Measurements from ENCODE around the gene XRCC5.

The XRCC5 gene

GRCh38 chr2:216161967-216162366 is 52.8 kb downstream of the XRCC5 start:
- no peak for DNase-seq

DNA sequence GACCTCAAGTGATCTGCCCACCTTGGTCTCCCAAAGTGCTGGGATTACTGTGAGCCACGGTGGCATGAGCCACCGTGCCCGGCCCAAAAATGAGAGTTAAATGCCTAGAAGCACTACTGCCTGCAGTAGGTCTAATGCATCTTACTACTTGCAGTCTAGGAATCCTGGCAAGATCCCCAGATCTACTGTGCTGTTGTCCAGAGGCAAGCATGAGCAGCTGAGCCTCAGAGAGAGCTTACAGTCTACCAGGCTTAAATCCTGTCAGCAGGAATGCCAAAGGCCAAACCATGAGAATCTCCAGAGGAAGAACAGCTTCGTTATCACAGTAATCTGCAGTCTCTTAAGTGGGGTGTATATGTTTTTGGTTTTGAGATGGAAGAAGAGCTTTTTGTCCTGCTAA is 54.4 kb downstream of the XRCC5 start:
- DNase-seq: no peak

GRCh38 chr2:216164087-216164486 is 54.9 kb downstream of the XRCC5 start:
- DNase-seq: no peak

DNA sequence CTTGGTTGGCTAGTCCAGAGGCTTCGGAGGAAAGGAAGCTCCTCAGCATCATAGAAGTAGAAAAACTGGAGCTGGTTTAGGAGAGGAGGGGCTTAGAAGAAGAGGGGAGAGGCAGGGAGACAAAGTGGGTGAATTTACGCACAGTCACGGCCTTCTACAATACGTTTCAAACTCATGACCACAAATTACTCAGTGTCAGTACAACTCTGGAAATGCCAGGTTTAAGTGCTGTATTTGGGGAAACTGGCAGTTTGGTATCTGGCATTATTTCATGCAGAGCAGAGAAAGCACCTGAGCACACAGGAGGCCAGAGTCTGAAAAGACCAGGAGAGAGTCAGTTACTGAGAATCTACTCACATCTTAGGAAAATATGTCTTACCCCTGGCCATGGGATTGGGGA is 55.4 kb downstream of the XRCC5 start:
- no peak for DNase-seq

DNA sequence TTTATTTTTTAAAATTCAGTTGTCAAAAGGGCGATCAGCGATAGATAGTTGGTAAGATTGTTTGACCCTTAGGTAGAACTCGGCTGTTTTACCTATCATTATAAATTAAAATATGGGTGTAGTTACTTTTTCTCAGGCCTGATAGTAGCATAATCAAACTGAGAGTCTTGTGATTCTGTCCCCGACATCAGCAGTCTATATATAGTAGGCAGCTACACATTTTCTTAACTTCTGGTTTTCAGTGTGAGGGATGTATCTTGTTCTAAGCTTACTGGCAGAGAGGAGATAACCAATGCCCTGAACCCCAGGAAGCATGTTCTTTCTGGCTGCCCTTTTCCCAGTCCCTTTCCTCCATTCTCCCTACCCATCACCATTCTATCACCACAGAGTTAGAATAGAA is 56.6 kb downstream of the XRCC5 start:
- no peak for DNase-seq

GRCh38 chr2:216169087-216169486 is 59.9 kb downstream of the XRCC5 start:
- no peak for DNase-seq

DNA sequence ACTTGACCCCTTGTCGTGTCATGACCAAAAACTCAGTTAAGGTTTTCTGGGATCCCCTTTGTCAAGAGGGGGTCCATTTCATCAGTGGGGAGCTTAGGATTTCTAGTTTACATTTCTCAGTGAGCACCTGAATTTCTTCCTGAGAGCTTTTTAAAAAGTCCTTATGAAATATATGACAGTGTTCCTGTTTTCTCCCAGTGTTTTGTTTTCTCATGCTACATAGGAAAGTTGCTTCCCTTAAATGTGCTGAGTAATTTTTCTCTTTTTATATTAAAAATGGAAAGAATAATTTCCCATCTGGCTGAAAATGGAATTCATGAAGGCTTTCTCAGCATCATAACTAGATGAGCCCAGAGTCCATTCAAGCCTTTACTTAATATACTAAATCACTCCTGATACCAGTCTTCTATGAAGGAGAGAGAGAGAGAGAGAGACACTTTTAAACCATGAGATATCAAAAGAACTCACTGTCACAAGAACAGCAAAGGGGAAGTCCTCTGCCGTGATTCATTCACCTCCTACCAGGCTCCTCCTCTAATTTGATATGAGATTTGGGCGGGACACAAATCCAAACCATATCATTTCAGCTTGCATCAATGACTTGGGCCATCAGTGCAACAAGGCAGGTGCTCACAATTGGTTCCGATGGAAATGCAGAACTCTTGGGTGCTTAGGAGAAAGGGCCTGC is 61.1 kb downstream of the XRCC5 start:
- no peak for DNase-seq

DNA sequence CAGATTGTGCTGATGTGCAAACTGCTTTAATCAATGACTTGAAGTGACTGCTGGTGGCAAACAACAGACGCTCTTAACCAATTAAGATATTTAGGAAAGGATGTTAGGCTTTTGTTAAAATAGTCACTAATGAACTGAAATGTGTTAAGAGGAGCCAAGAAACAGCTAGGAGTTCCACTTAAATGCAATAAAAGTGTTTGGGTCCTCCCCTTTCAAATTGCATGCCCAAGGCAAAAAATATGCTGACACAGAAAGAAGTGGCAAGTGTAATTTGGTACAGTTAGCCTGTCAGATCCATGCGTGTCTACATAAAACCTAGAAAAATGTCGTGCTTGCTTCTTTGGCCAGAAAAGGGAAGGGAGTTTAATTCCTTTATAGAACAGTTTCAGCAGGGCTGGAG is 61.9 kb downstream of the XRCC5 start:
- no peak for DNase-seq

DNA sequence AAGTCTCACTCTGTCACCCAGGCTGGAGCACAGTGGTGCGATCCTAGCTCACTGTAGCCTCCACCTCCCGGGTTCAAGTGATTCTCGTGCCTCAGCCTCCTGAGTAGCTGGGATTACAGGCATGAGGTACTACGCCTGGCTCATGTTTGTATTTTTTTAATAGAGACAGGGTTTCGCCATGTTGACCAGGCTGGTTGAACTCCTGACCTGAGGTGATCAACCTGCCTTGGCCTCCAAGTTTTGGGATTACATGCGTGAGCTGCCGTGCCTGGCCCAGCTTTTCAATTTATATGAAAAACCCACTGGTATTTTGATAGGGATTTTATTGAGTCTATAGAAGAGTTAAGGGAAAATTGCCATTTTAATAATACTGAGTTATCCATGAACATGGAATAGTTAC is 63.3 kb downstream of the XRCC5 start:
- DNase-seq: no peak

GRCh38 chr2:216179015-216179414 is 69.9 kb downstream of the XRCC5 start:
- no peak for DNase-seq

- no peak for DNase-seq
These were observed 72.2 kb downstream of the XRCC5 start for GRCh38 chr2:216181351-216181750.

DNA sequence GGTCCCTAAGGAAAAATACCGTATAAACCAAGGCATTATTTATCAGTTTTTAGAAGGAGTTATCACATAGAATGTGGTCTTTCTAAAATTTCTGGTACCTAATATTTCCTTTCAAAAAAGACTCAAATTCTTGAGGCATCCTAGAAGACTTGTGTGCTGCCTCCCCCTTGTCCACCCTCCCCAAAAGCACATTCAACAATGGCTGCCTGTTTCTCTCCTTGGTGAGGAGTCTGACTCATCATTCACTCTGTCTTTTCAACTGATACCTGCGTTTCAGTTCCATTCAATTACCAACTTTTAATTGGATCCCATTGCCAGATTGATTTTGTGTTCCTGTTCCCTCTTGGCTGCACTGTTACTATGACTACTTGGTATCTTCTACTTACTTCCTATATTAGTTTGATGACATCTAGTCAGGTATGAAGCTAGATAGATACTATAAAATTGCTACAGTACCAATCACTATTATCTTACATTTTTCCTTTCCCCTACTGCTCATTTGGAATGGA is 72.9 kb downstream of the XRCC5 start:
- no peak for DNase-seq

- no peak for DNase-seq
These were observed 74.3 kb downstream of the XRCC5 start for GRCh38 chr2:216183462-216183861.

- DNase-seq: no peak
These were observed 79.4 kb downstream of the XRCC5 start for GRCh38 chr2:216188559-216188850.

GRCh38 chr2:216188956-216189355 is 79.8 kb downstream of the XRCC5 start:
- DNase-seq: no peak

- no peak for DNase-seq
These were observed 80.3 kb downstream of the XRCC5 start for GRCh38 chr2:216189410-216189809.

DNA sequence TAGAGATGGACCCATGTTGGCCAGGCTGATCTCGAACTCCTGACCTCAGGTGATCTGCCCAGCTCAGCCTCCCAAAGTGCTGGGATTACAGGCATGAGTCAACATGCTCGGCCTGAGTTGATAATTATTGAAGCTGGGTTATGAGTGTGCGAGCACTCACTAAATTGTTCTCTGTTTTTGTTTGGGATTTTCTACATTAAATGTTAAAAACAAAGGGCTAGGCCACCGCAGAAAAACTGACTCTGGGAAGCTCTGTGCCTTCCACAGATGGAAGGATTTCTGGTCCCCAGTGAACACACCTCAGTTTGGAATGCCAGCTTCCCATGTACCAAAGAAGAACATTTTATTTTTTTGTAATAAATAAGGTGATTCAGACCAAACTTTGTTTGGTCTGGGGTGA is 83.0 kb downstream of the XRCC5 start:
- no peak for DNase-seq

- DNase-seq: no peak
These were observed 83.8 kb downstream of the XRCC5 start for GRCh38 chr2:216192931-216193330.

DNA sequence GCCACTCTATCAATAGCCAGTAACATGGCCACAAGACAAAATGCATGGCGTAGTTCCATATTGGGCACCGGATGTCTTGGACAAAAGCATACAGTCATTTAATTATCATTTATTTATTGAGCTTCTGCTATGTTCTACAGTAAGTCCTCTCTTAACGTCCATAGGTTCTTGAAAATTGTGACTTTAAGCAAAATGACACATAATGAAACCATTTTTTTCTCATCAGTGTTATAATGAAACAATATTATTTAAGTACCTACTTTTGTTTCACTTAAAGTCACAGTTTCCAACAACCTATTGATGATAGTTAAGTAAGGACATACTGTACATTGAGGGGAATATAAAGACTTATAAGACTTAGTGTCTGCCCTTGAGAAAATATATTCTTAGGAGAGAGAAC is 84.9 kb downstream of the XRCC5 start:
- DNase-seq: no peak

DNA sequence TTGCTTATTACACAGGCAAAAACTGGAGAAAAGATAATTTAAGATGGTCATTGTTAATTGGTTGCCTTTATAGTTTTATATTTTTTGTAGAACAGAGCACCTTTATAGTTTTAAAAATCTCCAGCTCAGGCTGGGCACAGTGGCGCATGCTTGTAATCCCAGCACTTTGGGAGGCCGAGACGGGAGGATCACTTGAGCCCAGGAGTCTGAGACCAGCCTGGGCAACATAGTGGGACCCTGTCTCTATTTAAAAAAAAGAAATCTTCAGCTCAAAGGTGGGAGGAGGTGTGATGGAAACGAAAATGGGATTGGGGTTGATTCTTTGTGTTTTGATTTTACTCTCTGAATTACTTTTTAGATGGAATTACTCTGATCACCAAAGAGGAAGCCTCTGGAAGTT is 85.4 kb downstream of the XRCC5 start:
- DNase-seq: no peak

- DNase-seq: no peak
These were observed 86.4 kb downstream of the XRCC5 start for GRCh38 chr2:216195565-216196029.

GRCh38 chr2:216201692-216202306 is 92.7 kb downstream of the XRCC5 start:
- no peak for DNase-seq

- no peak for DNase-seq
These were observed 93.6 kb downstream of the XRCC5 start for GRCh38 chr2:216202626-216203250.

GRCh38 chr2:216205486-216205885 is 96.3 kb downstream of the XRCC5 start:
- no peak for DNase-seq
